Measurements from ENCODE around the gene SFT2D3.

Gene SFT2D3

DNA sequence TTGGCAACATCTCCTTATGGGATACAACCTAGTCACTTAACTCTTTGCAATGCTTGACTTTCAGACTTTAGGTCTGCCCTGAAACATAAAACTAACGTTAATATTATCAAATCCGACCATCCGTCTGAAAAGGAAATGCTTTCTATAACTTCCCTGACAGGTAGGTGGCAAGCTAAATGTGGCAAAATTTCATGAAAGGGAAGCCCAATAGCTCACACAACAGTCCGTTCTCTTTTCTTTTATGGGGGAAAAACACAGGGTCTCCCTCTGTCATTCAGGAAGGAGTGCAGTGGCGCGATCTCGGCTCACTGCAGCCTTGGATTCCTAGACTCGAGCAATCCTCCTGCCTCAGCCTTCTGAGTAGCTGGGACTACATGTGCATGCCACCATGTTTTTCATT is 52.9 kb downstream of the SFT2D3 start:
- no peak for DNase-seq
